Inflammatory macrophage treated with lipopolysaccharide for 1 hour (primary cell): ENCODE results near the gene VDR.
"Not testable (repeated sequence)": the region's sequence is repeated elsewhere in the genome, so short reads cannot be mapped to it uniquely, and the experiment has no call there.

Source experiments
- DNase-seq, 2 donors: peaks; one replicate each; pipeline ENCODE4 v3.0.0-alpha.2; 2020 to 2022

VDR gene

DNA sequence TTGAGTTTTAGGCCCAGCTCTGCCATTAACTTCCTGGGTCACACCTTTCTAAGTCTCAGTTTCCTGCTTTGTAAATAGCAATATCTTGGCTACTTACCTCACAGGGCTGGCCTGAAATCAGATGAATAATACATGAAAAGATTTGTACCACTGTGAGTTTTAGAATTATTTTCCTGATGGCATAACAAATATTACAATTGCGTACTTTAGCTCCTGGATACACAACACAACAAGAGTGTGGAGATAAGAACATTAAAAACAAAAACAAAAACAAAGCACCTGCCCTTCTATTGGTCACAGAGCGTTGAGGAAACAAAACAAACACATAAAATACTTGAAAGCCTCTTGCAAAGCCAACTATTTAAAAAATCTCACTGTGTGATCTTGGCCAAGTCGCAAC lies 80.2 kb downstream of the VDR start:
- no peak for DNase-seq

- no peak for DNase-seq
These were observed 80.6 kb downstream of the VDR start for GRCh38 chr12:47824198-47824597.

DNA sequence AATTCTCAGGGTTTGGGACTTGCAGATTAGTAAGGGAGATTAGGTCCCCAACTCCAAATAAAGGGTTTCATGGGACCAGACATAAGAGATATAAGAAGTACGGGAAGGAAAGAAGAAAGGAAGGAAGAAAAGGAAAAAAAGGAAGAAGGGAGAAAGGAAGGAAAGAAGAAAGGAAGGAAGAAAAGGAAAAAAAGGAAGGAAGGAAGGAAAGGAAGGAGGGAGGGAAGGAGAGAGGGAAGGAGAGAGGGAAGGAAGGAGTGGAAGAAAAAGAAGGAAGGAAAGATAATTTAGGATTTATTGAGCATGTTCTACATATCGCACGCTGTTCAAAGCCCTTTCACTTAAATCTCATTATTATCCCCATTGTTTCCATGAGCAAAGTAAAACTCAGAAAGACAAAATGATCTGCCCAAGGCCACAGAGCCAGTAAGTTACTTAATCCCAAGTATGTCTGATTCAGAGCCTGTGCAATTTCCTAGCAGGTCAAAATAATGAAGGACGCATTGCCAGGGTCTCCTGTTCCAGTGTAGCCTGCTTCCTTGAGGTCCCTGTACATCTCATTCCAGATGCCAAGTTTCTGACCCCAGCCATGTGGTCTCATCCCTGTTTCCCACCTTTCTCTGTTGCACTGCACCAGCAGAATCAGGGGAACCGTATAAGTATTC lies 81.2 kb downstream of the VDR start:
- no peak for DNase-seq

DNA sequence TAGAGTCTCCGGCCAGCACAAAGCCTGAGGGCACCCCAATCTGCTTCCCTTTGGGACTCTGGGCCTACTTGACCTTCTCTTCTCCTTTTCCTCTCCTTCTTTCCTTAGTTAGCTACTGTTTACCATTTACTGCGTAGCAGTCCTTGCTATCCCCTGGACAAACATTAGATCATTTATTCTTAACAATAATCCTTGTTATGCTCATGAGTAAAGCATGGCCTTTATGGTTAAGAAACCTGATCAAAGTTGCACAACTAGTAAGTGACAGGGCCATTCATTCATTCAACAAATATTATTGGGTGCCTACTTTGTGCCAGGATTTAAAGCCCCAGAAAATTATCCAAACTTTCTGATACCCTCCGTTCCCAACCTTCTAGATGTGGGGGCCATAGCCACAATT lies 81.9 kb downstream of the VDR start:
- no peak for DNase-seq

GRCh38 chr12:47822401-47822800 lies 82.4 kb downstream of the VDR start:
- DNase-seq = no peak

GRCh38 chr12:47821346-47821706 lies 83.5 kb downstream of the VDR start:
- no peak for DNase-seq

- peak; percentile 66 to 79 for DNase-seq
These were observed 84.0 kb downstream of the VDR start for GRCh38 chr12:47820631-47821345.

DNA sequence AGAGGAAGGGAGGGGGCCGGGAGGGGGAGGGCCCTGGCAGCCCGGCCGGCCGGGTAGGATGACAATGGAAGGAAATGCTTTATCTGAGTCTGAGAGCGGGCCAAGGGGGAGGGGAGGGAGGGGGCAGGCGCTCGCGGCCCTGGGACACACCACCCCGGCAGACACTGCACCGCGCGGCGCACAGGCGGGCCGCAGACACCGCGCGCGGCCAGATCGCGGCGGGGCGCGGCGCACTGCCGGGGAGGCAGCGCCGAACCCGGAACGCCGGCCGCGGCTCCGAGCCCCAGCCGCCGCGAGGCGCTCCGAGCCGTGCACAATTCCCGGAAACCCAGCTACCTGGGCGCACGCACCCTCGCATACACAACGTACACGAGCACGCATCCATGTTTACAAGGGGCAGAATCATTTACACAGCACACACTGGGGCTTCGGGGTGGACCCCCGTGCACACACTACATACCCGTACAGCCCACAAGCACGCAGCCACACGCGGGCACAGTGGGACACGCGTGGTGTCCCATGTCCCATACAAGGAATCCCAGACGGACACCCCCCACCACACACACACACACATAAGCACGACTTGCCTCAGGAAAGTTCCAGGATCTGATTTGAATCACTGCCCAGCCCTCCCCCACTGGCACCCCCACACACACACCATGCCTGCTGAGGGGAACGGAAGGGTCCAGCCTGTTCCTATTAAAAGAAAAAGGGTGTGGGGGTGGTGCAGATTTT lies 84.7 kb downstream of the VDR start, which contains the start of gene HDAC7:
Gene HDAC7 (minus strand): TSS at position 8 of the 735 bp plus-strand sequence. CDS start 118 bp downstream, outside the sequence.
- no peak for DNase-seq

- DNase-seq = peak; percentile 39 to 44
These were observed 85.5 kb downstream of the VDR start for GRCh38 chr12:47819138-47819895.

DNA sequence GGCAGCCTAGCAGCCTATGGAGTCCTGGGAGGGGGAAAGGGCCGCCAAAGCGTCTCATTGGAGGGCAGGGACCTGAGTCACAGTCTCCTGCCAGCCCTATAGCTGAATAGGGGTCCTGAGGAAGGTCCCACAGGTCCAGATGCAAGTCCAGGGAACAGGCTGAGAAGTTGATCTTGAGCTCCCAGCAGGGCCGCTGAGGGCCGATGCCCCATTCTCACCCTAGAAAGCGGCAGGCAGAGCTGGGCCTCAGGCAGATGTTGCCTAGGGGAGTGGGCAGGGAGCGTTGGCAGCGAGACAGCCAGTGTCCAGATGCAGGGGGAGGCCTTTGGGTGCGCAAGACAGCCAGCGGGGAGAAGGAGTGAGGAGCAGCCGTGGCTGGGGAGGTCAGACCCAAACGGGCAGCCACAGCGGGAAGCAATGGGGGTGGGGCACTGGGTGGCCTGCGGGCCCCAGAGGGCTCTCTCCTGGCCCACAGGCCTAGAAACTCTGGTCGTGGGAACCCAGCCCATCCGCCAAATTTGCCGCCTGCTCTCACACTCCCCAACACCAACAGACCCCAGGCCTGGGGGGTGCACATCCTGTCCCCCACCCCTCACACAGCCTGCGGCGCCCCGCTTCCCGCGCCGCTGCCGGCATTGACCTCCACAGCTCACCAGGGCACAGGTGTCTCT lies 86.2 kb downstream of the VDR start:
- DNase-seq = no peak

GRCh38 chr12:47818007-47818376 lies 86.8 kb downstream of the VDR start:
- no peak for DNase-seq

DNA sequence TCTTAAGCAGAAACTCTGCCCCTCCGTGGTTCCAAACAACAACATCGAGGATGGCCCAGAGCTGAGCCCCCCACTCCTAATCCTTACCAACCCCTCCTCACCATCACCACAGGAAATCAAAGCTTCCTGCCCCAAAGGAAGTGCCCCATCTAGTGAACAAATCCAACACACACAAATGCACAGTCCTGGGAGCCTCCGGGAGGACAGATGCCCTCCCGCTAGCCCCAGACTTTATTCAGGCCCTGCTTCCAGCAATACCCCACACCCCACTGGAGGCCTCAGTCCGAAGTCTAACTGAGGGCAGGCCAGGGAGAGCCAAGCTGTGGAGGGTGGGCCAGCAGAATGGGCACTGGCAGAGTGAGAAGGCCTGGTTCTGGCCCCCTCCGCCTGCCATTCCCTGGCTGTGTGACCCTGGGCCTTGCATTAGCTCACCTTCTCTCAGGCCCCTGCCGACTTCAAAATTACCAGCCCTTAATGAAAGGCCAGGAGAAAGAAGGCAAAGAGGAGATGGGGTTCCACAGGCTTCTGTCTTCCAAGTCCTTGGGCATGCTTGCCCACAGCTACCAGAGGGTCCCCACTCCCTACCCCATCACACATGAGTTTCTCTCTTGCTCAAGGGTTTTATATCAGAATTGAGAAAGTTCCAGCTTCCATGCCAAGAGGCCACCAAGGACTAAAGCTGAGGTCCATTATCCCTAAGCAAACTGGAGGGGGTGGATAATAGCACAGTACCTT lies 87.4 kb downstream of the VDR start:
- no peak for DNase-seq

DNA sequence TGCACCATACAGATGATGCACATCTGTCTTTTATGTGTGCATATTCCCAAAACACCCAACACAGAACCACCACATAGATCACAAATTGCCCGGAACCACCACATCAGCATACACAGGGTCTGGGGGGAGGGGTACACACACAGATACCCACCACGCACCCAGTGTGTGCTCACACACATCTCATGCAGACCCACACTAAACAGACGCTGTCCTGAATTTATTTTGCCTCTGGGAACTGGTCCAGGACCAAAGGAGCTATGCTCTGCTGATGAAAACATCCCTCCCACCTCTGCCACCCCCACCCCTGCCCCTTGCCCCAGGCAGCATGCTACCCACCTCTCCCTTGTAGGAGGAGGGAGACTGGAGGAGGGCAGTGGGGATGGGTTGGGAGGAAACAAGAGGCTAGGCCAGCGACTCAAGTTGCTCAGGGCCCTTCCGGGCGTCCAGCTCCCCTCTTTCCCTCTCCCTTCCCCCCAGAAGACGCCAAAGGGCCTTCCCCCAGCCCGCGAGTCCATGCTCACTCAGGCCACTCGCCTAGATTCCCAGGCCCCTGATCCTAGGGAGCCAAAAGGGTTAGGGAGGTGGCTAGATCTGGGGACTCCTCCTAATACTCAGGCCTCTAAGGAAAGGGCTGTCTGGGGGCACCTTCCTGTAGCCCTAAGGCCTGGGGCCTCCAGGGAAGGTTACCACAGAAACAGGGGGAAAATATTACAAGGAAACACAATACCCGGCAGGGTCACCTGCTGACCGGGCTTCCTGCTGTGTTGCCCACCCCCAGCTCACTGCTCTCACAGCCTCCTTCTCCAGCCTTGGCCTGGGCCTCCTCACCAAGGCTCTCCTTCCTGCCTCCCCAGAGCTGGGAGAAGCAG lies 88.2 kb downstream of the VDR start:
- no peak for DNase-seq

- not testable (repeated sequence) for DNase-seq
These were observed 89.3 kb downstream of the VDR start for GRCh38 chr12:47815447-47815846.

DNA sequence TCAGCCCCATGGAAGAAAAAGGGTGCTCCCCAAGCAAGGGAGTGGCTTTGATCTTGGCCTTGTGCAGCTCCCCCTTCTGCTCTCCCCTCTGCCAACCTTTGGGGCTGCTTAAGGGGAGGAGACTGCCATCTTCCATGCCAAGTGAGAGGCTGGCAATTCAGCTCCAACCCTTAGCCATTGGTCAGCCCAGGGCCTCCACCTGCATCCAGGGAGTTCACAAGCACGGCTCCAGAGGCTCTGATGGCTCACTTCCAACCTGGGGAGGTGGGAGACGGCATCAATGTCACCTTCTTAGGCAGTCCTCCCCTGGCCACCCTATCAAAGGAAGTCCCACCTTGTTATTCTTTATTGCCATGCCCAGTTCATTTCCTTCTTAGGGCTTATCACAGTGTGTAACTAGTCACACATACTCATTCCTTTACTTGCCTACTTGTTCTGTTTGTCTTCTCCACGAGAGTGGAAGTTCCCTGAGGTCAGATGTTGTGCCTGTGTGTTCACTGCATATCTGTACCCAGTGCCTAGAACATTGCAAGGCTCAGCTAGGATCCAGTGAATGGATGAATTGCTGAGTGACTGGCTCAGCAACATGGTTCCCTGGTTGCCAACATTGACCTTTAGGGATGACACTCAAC lies 90.1 kb downstream of the VDR start:
- DNase-seq = no peak

- peak; percentile 76 to 78 for DNase-seq
These were observed 91.1 kb downstream of the VDR start for GRCh38 chr12:47813511-47814196.

GRCh38 chr12:47812797-47813510 lies 91.8 kb downstream of the VDR start:
- DNase-seq = peak; percentile 84 to 91

GRCh38 chr12:47811581-47812484 lies 93.0 kb downstream of the VDR start:
- DNase-seq = peak in 1 of 2 donors; percentile 63
